Subcutaneous adipose tissue (tissue), 4 donors: ENCODE measurements around the gene SYNDIG1. TPM values are rescaled to one million over a fixed set of nuclear protein-coding genes. Genes with fewer than 3 reads are reported as not detected.

ENCODE experiments used
- total RNA-seq, 4 donors: library from RNA; depleted of rRNA; stranded (reverse); fragments of >200 nt; gene quantifications; one replicate each; pipeline ENCODE4 v1.1.0, GENCODE V29; 2016
- TF ChIP-seq, protein P1 (sequence below): fragments of 450-650 bp; IDR thresholded peaks from one replicate; pipeline ENCODE4 v1.5.1; 2016; ENCODE audit warnings: low read depth, mild to moderate bottlenecking, control low read depth, antibody characterized with exemption, moderate library complexity

SYNDIG1 gene
- total RNA-seq, 4 donors from 2014 or later = 0.17 to 1.5 TPM; not detected in 2

DNA sequence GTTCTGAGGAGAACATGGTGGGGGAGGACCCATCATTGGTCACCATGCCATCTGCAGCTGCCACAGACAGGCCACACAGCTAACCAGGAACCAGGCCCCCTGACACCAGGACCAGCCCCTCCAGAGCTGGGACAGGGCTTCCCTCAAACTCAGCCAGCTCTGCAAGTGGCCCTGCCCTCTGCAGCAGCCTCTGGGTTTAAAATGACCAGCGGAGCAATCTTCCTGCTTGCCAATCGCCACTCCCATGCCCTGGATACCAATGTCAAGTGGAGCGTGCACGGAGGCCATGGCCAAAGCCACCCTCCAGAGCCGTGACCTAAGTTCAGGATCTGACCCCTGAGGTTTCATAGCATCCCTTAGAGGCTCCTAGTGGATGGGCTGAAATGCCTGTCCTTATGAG, 199.4 kb downstream of the SYNDIG1 start:
- TF ChIP-seq, protein P1, sequence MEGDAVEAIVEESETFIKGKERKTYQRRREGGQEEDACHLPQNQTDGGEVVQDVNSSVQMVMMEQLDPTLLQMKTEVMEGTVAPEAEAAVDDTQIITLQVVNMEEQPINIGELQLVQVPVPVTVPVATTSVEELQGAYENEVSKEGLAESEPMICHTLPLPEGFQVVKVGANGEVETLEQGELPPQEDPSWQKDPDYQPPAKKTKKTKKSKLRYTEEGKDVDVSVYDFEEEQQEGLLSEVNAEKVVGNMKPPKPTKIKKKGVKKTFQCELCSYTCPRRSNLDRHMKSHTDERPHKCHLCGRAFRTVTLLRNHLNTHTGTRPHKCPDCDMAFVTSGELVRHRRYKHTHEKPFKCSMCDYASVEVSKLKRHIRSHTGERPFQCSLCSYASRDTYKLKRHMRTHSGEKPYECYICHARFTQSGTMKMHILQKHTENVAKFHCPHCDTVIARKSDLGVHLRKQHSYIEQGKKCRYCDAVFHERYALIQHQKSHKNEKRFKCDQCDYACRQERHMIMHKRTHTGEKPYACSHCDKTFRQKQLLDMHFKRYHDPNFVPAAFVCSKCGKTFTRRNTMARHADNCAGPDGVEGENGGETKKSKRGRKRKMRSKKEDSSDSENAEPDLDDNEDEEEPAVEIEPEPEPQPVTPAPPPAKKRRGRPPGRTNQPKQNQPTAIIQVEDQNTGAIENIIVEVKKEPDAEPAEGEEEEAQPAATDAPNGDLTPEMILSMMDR = no peak

DNA sequence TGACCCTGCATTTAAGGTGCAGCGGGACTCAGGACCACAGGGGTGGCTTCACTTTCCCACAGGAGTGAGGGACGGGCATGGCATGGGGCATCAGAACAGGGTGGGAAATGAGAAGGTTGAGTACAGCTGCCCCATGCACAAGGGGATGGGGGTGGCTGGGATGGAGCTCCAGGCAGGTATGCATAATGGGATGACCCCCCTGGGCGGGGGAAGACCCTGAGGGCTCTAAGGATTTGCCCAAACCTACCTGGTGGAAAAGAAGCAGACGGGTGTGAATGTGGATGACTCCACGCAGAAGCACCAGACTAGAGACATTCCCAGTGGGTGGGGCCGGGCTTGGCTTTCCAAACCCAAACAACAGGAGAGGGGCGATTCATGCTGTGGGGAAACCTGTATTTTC, 200.3 kb downstream of the SYNDIG1 start:
- TF ChIP-seq, protein P1 = no peak

DNA sequence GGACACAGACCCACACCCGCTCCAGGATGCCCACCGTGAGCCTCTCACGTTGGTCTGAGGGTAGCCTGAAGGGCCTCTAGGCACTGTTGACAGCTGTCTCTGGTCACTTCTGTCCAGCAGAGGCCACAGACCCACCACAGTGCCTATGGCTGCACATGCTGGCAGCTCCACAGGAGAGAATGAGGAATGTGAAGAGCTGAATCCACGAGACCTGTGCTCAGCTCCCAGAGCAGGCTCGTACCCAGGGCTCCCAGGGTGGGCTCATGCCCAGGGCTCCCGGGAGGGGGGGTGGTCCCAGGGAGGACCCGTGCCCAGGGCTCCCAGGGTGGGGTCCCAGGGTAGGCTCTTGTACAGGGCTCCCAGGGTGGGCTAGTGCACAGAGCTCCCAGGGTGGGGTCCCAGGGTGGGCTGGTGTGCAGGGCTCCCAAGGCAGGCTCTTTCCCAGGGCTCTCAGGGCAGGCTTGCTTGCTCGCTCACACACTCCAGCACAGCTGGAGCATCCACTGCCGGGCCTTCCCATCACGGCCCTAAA, 201.0 kb downstream of the SYNDIG1 start:
- TF ChIP-seq, protein P1 = no peak

DNA sequence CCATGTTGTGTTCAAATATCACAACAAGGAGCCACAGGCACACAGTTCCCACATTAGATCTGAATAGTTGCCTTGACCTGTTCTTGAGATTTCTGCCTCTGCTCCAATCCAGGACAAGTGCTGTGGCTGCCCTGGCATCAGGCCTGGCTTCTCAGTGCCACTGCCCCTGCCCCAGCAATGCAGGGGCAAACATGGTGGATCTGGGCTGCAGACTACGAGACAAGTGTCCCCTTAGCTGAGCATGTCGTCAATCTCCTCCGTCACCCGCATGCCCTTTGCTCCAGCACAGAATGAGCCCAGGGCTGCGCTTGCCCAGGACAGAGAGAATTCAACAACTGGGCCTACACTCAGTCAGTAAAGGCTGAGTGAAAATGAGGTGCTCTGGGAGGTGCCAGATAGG, 201.6 kb downstream of the SYNDIG1 start:
- TF ChIP-seq, protein P1 = no peak

DNA sequence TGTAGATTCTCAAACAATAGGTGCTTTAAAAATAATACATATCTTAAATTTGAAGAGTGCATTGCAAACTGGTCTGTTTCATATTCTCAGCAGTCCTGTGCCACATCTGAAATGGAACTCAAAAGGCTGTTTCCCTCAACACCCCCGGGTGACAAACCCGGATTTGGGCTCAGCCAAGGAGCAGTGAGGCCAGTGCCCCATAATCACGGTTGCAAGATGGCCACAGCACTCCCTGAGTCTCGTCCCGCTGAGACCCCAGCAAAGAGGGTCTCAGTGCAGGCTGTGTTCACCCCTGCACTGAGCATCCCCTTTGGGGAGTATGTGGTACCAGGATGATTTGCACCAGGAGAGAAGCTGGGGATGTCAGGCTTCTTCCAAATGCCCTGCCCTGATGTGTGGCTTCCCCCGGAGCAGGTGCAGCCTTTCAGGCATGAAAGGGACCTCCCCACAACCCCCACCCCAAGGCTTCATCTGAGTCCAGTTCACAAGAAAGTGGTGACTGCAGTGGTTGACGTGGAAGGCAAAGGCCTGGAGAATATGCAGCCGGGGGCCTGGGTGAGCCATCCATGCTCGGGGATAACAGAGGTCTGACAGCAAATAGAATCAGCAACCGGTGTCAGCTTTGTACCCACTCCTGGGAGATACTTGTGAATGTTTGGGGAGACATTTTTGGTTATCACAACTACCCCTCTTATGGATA, 202.9 kb downstream of the SYNDIG1 start:
- TF ChIP-seq, protein P1 = no peak

DNA sequence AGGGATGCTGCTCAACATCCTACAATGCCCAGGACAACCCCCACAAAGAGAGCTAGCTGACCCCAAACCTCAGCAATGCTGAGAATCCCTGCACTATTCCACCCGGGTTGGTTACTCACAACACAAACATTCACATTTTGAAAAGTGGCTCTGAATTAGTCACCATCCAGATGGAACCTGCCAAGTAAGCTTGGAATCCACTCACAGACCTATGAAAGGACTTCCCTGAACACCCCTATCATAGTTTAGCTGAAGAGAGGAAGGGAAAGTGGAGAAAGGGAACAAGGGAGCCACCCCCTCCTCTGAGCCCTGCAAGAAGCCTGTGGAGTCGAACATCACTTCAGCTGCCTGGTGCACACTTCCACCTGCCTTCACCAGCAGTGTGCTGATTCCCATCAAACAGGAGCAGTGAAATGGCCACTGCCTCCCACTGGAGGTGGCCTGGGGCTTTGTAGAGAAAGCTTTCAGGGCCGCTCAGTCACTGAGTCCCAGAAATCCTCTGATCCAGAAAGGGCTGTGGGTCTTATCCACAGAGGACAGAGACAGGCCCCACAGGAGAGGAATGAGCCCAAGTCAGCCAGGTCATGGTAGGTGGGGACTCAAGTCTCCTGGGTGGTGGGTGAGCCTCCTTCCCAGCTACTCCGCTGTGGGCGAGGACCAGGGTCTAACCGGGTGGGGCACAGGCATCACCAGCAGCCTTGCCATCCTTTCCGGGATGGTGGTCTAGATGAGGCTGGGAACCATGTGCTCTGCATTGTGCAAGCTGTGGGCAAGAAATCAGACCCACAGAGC, 203.7 kb downstream of the SYNDIG1 start:
- TF ChIP-seq, protein P1 = no peak

DNA sequence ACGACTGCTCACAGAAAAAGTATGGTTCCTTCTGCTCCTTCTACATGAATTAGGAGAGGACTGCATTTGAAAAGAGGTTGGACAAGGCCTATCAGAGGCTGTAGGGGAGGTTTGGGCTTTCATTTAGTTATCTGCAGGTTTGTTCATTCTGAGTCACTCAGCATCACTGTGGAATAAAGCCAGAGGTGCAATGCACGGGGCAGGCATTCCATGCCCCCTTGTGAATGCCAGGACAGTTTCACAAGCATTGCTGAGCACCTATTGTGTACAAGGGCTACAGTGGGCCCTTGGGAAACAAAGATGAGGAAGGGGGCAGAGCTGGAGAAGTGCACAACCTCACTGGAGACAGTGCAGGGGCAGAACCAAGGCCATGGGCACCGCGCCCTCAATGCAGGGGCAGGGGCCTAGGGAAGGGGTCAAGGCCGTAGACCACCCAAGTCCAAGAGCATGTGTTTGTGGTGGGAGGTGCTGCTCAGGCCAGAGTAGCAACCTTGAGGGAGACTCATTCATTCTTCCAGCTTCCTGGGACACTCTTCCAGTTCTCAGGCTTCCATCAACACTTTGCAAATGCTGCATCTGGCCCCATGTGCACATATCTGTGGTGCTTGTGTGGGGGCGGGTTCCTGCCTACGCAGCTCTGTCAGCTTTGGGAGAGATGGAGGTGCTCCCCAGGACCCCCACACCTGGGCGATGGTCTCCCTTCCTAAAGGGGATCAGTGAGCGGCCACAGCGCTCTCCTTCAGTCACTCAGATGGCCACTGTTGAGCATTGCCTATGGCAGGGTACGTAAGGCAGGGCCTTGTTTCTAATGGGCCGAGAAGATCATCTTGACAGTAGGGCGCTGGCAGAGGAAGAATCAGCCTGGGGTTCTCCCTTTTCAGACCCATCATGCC, 204.5 kb downstream of the SYNDIG1 start:
- TF ChIP-seq, protein P1 = no peak
